GM20431 (cell line): ENCODE measurements around the gene ELAPOR1.

Experiments used
- in situ Hi-C: fragments of 300-500 bp; cut with MseI, MboI; formaldehyde crosslinking; loops from one replicate; pipeline ENCODE4 v1.15.0; 2020; ENCODE audit warnings: low sequenced_read_pairs; ENCODE audit not compliant: unreplicated experiment

The ELAPOR1 gene

DNA sequence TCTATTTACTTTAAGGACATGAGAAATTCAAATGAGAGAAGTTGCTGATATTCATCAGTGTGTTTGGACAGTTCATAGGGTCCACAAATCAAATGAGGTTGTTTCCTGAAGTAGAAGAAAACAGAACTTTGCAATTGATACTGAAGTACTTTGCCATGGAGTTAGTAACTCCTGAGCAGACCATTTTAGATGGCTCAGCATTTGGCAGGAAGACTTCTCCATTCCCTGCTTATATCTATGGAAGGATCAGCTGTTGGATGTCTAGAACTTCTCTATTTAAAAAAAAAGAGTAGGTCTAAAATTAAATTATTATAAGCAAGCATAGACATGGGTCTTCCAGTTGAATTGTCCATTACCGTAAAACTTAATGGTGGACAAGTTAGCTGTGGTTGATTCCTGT lies 18.3 kb upstream of the ELAPOR1 start:
- in situ Hi-C loops: no loop called here

DNA sequence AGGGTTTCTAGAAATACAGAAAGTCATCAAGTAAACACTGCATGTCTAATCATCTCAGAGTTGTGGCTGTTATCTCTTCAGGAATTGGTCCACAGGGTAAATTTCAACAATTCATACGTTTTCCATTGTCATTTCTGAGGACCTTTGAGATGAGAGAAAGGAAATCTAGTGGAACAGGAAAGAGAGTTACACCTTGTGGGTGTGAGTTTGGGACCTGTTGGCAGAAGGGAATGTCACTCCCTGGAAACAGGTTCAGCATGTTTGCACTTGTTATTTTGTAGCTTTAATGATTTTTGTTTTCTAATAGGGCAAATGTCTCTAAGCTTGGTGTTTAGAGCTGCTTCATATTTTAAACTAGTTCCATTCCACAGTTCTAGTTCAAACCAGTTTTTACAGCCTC lies 17.8 kb upstream of the ELAPOR1 start:
- in situ Hi-C loops: no loop called here

DNA sequence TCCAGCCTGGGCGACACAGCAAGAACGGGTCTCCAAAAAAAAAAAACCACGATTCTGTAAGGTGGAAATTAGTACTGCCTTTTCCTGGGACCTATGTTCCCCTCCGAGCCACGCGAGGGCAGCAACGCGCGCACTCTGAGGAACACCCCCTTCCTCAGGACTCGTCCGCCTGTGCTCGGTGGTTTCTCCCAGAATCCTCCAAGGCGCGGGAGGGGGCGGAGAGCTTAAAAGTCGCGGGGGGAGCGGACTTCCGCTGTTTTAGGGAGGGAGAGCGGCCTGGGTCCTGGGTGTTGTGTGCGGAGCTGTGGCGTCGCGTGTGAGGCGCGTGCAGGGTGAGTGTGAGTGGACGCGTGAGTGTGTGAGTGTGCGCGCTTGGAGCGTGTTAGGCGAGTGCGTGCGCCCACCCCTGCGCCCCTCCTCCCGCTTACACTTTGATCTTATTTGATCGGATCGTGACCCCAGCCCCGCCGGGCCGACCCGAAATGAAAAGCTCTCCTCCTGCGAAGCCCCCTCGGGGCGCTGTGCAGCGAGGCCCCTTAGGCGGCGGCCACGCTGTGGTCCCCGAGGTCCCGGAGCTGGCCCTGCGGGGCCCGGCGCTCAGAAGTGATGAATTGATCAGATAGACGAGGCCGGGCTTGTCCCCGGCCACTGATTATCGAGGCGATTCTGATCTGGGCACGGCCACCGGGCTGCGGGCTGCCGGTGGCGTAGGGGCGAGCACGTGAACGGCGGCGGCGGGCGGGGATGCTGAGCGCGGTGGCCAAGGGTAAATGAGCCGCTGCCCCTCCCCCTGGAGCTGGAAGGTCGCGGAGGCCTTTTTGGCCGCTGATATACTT lies 13.8 kb upstream of the ELAPOR1 start:
- in situ Hi-C loops: no loop called here

DNA sequence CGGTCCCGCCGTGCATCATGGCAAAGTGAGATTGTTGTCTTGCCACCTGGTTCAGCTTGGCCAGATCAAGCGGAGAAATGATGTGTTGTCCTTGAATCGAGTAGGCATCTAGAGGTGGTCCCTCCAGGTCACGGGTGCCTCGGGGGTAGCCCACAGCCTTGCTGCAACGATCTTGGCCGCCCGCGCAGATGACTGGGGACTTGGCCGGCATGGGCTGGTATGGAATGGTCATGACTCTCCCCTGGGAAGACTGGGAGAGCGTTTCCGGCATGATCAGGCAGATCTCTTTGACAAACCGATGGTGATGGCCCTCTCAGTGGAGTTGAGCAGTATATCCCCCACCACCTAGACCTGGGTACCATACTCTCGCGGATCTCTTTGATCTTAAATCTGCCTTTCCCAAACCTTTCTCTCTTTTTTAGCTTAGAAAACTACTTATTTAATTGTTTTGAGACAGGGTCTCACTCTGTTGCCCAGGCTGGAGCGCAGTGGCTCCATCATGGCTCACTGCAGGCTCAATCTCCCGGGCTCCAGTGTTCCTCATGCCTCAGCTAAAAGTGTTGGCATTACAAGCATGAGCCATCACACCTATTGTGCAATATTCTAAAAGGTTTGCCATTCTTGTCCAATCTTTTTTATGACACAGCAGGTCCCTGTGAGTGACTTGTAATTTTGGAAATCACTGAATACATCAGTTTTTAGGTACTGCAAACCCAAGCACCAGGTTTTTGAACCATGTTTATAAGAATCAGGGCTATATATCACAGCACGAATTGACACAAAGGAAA lies 9.4 kb upstream of the ELAPOR1 start:
- in situ Hi-C loops: no loop called here

DNA sequence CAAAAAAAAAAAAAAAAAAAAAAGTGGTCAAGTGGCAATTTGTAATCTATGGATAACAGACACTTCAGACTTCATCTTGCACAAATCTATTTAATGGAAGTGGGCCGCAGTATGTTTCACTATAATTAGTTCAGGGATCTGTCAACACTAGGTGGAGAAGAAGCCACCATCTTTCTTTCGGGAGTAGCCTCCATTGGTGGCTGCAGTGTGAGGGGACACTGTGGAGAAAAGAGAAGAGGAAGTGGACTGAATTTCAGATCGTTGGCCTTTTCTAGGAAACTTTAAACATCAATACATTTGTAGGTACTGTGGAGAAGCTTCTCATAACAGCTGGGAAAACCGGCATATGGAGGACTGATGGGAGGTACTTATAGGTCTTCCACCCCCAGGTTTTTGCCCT lies 8.0 kb upstream of the ELAPOR1 start:
- in situ Hi-C loops: no loop called here

DNA sequence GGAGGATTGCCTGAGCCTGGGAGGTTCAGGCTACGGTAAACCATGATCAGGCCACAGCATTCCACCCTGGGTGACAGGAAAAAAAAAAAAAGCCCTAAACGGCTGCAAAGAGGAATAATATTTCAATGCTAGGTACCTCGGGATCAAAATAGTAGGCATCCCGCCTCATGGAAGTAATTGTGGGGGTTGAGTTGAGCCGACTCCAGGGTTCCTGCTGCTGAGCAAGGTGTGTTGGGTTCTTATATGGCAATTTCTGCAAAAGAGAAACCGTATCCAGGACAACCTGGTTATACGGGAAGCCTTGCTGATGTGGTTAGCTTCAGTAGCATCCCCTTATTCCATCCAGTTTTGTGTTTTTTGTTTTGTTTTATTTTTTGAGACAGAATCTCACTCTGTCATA lies 6.1 kb upstream of the ELAPOR1 start:
- in situ Hi-C loops: no loop called here

DNA sequence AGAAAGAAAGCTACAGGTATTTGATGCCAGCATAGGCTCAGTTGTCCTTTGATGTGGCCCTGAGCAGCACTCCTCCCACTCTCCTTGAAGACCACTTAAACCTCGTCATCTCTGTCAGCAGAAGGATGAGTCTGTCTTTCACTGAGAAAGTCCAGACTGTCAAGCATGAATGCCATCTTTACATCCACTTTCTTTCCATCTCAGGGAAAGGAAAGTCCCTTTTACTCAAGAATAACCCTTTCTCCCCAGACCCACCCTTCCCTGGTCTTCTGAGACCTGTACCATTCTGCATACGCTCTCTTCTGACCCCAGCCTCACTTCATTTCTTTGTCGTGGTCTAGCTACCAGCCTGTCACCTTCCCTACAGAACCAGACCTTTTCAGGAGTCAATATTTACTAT lies 4.0 kb upstream of the ELAPOR1 start:
- in situ Hi-C loops: no loop called here

DNA sequence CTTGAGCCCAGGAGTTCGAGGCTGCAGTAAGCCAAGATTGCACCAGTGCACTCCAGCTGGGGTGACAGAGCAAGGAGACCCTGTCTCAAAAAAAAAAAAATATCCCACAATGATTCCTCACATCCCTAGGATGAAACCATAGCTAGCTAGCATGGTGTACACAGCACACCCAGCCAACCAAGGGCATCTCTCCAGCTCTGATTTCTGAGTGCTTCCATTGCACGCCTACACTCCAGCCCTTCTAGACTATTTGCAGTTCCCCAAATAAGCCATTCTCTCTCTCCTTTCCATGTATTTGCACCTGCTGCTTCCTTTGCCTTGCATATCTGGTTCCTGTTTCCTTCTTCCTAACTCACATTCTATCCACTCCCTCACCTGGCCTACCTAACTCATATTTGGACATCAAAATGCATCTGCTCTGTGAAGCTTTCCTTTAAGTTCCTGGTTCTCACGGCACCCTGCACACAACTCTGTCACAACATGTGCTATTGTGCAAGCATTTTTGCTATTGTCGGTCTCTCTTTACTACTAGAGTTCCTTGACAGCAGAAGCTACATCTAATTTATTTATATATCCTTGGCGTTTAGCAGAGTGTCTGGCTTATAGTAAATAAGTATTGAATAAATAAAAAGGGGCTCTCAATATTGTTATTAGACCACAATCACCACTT lies 2.4 kb upstream of the ELAPOR1 start:
- in situ Hi-C loops: no loop called here

DNA sequence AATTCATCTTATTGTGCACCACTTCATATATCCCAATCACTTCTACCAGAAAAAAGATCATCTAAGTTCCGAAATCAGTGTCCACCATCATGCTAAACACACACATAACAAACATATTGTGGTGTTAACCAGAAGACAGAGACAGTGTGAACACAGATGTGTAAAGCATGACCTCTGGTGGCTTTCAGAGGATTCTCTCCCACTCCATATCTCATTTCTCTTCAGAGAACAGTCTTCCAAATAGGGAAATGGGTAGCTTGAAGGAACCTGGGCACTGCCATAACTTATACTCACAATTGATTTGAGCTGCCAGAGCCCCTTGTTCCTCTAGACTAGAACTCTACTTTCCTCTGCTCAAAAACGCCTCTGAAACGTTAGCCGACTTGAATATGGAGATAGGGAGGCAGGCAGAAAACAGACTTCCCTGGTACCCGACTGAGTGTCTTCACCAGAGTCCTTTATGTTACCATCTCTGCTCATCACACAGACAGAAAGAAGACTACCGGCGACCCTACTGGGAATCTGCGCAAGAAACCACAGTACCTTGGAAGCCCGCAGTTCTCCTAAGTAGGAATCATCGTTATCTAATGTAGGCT lies 1.8 kb upstream of the ELAPOR1 start:
- in situ Hi-C loops: no loop called here

DNA sequence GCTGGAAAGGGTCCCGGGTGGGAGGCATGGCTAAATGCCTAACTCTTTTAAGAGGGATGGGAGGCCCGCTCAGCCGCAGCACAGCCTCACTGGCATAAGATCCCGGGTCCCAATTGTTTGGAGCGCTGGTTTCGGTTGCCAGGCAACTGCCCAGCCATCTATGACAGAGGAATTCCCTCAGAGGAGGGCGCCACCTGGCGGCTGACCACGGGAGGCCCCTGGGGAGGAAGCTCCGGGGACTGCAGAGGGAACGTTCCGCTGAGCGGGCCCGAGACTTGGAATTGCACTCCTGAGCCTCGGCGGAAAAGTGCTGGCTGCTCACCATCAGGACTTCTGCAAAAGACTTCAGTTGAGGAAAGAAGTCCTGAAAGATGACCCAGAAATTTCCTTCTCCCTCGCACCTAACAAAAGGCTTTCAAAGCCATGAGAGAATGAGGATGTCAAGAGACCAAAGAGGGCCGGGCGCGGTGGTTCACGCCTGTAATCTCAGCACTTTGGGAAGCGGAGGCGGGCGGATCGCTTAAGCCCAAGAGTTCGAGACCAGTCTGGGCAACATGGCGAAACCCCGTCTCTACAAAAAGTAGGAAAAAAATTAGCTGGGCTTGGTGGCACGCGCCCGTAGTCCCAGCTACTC lies 1.1 kb upstream of the ELAPOR1 start:
- in situ Hi-C loops: no loop called here

DNA sequence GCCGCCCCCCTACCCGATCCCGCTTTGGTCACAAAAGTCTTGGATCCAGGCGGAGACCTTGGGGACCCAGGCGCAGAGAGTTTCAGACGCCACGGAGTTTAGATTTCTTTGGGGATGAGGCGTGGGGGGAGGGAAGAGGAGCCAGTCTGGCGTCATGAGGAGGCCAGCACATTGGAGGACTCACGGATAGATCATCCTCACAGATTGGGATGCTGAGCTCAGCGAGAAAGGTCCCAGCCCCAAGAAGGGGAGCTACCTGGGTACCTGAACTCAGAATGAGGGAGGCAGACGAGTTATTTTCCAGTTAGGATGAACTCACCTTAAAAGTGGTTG lies 393 bp downstream of the ELAPOR1 start:
- in situ Hi-C loops: no loop called here

DNA sequence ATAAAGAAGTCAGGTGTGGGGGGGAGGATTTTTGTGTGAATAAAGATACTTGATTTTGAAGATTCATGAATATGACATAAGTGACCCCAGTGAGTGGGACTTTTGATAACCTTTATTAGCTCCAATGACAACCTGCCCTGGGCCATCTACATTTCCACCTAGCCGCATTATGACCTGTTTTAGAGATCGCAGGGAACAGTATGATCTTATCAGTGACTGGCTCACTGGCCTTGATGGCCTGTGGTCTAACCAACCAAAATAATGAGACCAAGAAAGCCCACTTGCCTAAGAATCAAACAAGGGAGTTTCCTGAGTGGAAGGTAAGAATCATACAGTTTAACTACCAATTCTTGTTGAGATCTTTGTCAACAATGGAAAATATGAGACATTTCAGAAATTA lies 1.8 kb downstream of the ELAPOR1 start:
- in situ Hi-C loops: no loop called here

DNA sequence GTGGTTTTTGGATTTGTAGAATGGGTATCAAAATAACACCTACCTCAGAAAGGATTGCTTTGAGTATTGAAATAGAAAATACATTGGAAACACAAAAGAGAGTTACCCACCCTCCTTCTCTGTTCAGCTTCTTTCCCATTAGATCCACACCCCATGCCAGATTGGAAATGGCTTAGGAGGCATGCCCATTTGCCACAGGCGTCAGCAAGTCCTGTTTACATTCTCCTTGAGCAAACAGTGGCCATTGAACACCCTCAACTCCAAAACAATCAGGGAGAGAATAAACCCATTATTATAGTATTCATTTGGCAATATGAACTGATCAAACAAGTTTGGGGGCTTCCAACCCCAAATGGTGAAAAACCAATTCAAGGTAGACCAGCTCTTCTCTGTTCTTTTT lies 2.4 kb downstream of the ELAPOR1 start:
- in situ Hi-C loops: no loop called here

DNA sequence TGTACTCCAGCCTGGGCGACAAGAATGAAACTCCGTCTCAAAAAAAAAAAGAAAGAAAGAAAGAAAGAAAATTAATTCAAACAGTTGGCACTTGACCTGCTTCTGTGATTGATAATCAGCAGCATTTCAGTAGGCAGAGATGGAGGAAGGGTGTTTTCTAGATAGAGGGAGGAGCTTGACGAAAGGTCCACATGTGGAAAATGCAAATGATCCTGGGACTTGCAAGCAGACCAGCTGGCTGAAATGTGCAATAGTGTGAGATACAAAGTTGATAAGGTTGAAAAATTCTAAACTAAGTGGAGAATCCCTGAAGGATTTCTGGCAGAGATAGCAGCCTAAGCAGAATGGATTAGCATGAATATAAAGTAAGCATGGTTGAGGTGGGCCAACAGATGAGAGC lies 4.2 kb downstream of the ELAPOR1 start:
- in situ Hi-C loops: no loop called here

DNA sequence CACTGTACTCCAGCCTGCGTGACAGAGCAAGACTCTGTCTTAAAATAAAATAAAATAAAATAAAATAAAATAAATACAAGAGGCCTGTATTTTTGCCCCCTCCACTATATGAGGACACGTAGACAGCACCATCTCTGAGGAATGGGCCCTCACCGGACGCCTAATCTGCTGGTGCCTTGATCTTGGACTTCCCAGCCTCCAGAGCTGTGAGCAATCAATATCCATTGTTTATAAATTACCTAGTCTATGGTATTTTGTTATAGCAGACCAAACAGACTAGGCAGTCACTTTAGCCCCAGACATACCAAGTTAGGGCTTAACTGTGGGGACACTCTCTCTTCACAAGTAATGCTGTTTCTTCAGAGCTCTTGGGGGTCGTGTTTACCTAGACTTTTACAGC lies 6.4 kb downstream of the ELAPOR1 start:
- in situ Hi-C loops: no loop called here

DNA sequence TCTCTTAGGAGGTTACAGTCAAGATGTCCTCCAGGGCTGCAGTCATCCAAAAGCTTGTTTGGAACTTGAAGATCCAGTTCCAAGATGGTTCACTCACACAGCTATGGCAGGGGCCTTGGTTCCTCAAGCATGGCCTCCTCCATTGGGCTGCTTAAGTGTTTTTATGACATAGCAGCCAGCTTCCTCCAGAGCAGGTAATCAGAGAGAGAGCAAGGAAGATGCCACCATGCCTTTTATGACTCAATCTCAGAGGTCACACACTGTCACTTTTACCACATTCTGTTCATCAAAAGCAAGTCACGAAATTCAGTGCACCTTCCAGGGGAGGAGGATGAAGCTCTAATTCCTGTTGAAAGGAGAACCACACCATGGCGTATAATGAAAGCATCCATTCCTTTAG lies 17.1 kb downstream of the ELAPOR1 start:
- in situ Hi-C loops: no loop called here

DNA sequence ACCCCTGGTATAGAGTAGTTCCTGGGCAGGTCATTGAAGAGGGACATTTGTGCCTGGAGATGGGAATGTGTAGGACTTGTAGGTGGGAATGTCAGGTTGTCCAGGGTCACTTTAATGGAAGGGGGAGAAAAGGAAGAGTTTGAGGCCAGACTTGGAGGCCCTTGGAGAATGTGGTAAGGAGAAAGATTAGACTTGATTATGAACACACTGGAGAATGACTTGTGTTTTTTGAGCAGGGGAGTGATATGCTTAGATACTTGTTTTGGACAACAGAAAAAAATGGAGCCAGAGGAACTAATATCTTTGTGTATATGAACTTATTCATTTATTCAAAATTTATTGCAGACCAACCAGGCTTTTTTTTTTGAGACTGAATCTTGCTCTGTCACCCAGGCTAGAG lies 17.9 kb downstream of the ELAPOR1 start:
- in situ Hi-C loops: no loop called here

DNA sequence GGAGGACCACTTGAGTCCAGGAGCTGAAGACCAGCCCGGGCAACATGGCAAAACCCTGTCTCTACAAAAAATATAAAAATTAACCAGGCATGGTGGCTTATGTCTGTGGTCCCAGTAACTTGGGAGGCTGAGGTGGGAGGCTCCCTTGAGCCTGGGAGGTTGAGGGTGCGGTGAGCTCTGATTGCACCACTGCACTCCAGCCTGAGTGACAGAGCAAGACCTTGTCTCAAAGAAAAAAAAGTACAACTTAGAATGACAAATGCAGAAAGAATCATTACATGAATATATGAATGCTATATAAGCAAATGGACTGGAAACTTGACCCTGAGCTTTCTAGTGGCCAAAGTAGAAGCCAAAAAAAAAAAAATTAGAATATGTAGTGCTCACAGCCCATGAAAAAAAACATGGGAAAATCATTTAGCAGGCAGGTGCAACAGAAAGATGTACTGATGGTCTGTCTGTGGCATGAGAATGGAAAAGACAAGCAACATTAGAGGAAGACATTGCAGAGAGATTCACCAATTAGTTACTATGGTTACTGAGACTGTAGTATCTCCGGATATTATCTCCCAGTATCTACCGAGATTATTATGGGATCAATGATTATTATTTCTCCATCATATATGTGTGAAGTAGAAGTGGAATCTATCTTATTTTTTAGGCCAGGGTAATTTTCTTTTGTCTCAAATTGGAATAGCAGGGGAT lies 19.2 kb downstream of the ELAPOR1 start:
- in situ Hi-C loops: no loop called here

DNA sequence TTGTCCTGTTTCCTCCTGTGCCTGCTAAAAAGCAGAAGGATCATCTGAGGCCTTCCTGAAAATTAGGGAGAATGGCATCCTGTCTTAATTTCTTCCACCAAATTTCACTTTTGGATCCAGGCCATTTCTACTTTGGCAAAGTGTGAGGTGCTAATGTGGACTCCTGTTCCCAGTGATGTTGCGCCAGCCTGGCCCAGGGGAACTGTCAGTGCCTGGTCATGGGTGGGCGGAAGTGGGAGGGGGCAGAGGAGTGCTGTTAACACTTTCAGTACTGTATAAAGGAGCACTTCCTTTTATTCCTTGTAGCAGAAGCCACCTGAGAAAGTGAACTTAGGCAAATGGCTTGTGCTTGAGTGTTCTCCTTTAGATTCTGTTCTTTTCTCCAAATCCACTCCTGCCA lies 19.9 kb downstream of the ELAPOR1 start:
- in situ Hi-C loops: no loop called here

DNA sequence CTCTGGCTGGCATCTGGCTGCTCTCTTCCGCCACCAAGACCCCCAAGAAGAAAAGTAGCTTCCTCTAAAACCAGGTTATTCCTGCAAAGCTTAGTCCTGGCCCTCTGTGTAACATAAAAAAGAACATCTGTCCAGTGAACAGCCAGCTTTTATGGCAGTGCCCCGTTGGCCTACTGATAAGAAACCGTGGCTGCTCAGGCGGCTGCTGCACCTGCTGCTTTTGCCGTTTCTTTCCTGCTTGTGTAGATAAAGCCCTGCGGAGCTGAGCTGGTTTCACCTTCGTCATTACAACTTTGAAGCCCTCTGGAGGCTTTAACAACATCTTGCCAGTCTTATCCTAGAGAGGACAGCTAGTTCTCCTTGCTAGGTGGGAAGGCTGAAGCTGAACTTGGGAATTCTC lies 20.5 kb downstream of the ELAPOR1 start:
- in situ Hi-C loops: no loop called here
